SK-N-SH (cell line): ENCODE measurements around the gene RAB38. TPM values are rescaled to one million over a fixed set of nuclear protein-coding genes. Genes with fewer than 3 reads are reported as not detected.

Experiments used
- CTCF ChIA-PET: fragments of 300-600, 350-600 bp; formaldehyde crosslinking; extraction: SDS; loops from one replicate; lab custom pipeline; 2021; lab: Yijun Ruan, JAX
- POLR2A ChIA-PET: fragments of 350-600 bp; sonication (Branson Sonifier 250); formaldehyde crosslinking; extraction: SDS; loops from one replicate; lab custom pipeline; 2020; ENCODE audit warnings: antibody characterized with exemption, inconsistent platforms; lab: Yijun Ruan, JAX
- DNase-seq: peaks from one replicate; pipeline ENCODE4 v3.0.0; 2012
- H2AFZ ChIP-seq: fragments of 200-600 bp; sonication (generic); 2 replicates; pipeline ENCODE4 v1.8.1; 2016; ENCODE audit warnings: antibody characterized with exemption, mild to moderate bottlenecking, low read depth
- H3F3A ChIP-seq: fragments of 200-600 bp; sonication (generic); replicated peaks from 2 replicates; pipeline ENCODE3; 2016; ENCODE audit warnings: antibody characterized with exemption, mild to moderate bottlenecking; ENCODE audit not compliant: insufficient read depth
- H3K27ac ChIP-seq, 2 experiments: fragments of 200-500 bp in 1 of 2; fragments of 200-600 bp in 1 of 2; sonication (Bioruptor generic) in 1 of 2; sonication (generic), shearing (Covaris generic) in 1 of 2; 2 replicates each; pipeline versions ENCODE4 v1.5.1 to v1.6.1; 2014 to 2016; ENCODE audit warnings: low read depth in 2 of 2, inconsistent platforms in 1 of 2, low read length in 1 of 2, mild to moderate bottlenecking in 1 of 2, mixed read lengths in 1 of 2
- H3K27me3 ChIP-seq: fragments of 200-600 bp; sonication (generic), shearing (Covaris generic); 2 replicates; pipeline ENCODE4 v1.6.1; 2016; ENCODE audit warnings: mixed run types; ENCODE audit not compliant: insufficient read depth
- H3K36me3 ChIP-seq, 2 experiments: fragments of 200-500 bp in 1 of 2; fragments of 200-600 bp in 1 of 2; sonication (Bioruptor generic) in 1 of 2; sonication (generic) in 1 of 2; replicated peaks in 1 of 2; 2 replicates each; pipeline versions ENCODE3 to v1.5.1; 2014 to 2016; ENCODE audit warnings: low read length in 1 of 2, mild to moderate bottlenecking in 1 of 2; ENCODE audit not compliant: insufficient read depth in 2 of 2, control insufficient read depth in 1 of 2
- H3K4me1 ChIP-seq, 2 experiments: fragments of 200-500 bp in 1 of 2; fragments of 200-600 bp in 1 of 2; sonication (Bioruptor generic) in 1 of 2; sonication (generic), shearing (Covaris generic) in 1 of 2; 2 replicates each; pipeline versions ENCODE4 v1.5.1 to v1.6.1; 2014 to 2016; ENCODE audit warnings: low read depth in 1 of 2, low read length in 1 of 2, mixed run types in 1 of 2; ENCODE audit not compliant: insufficient read depth in 2 of 2, control insufficient read depth in 1 of 2
- H3K4me2 ChIP-seq: fragments of 200-600 bp; sonication (generic), shearing (Covaris generic); 2 replicates; pipeline ENCODE4 v1.6.1; 2017; ENCODE audit warnings: mixed run types
- H3K4me3 ChIP-seq, 2 experiments: fragments of 200-500 bp in 1 of 2; fragments of 200-600 bp in 1 of 2; sonication (Bioruptor generic) in 1 of 2; sonication (generic), shearing (Covaris generic) in 1 of 2; 2 replicates each; pipeline versions ENCODE4 v1.5.1 to v1.8.1; 2014 to 2016; ENCODE audit warnings: low read depth in 2 of 2, inconsistent platforms in 1 of 2, low read length in 1 of 2, mild to moderate bottlenecking in 1 of 2, mixed read lengths in 1 of 2, moderate library complexity in 1 of 2
- H3K79me2 ChIP-seq: fragments of 200-600 bp; sonication (generic); 2 replicates; pipeline ENCODE4 v1.8.1; 2017; ENCODE audit warnings: mild to moderate bottlenecking; ENCODE audit not compliant: insufficient read depth
- H3K9ac ChIP-seq: fragments of 200-600 bp; sonication (generic); 2 replicates; pipeline ENCODE4 v1.6.1; 2017; ENCODE audit warnings: mixed run types
- H3K9me2 ChIP-seq: fragments of 200-600 bp; sonication (generic); 2 replicates; pipeline ENCODE4 v1.6.1; 2017; ENCODE audit warnings: mixed run types
- H3K9me3 ChIP-seq: fragments of 200-600 bp; sonication (generic); 2 replicates; pipeline ENCODE4 v1.6.1; 2017; ENCODE audit warnings: mixed run types, mild to moderate bottlenecking, moderate library complexity
- H4K20me1 ChIP-seq: fragments of 200-600 bp; sonication (generic); 2 replicates; pipeline ENCODE4 v1.6.1; 2017; ENCODE audit warnings: mild to moderate bottlenecking, mixed run types; ENCODE audit not compliant: insufficient read depth
- ELF1 ChIP-seq: IDR thresholded peaks from 2 replicates; pipeline ENCODE4 v1.4.0; 2012
- GATA2 ChIP-seq: sonication (generic); formaldehyde crosslinking; IDR thresholded peaks from 2 replicates; pipeline ENCODE4 v1.5.0; 2020; ENCODE audit warnings: mild to moderate bottlenecking, missing genetic modification reagents
- JUND ChIP-seq: IDR thresholded peaks from 2 replicates; pipeline ENCODE4 v1.4.0; 2012
- MXI1 ChIP-seq: IDR thresholded peaks from 2 replicates; pipeline ENCODE4 v1.6.1; 2012; ENCODE audit warnings: mild to moderate bottlenecking, low read depth, low read length, improper control_type of control experiment
- POLR2AphosphoS5 ChIP-seq: IDR thresholded peaks from 2 replicates; pipeline ENCODE4 v1.6.1; 2012; ENCODE audit warnings: low read depth, low read length
- RAD21 ChIP-seq: IDR thresholded peaks from 2 replicates; pipeline ENCODE4 v1.6.1; 2012; ENCODE audit warnings: mild to moderate bottlenecking, low read length
- RCOR1 ChIP-seq: fragments of 150-350 bp; IDR thresholded peaks from 2 replicates; pipeline ENCODE4 v1.6.1; 2017; ENCODE audit warnings: antibody characterized with exemption, low read length
- RFX5 ChIP-seq: IDR thresholded peaks from 2 replicates; pipeline ENCODE4 v1.6.1; 2012; ENCODE audit warnings: mild to moderate bottlenecking, improper control_type of control experiment, low read length
- RXRA ChIP-seq: IDR thresholded peaks from 2 replicates; pipeline ENCODE4 v1.4.0; 2012; ENCODE audit warnings: low read depth, mild to moderate bottlenecking, borderline replicate concordance
- SMC3 ChIP-seq: IDR thresholded peaks from 2 replicates; pipeline ENCODE4 v1.6.1; 2012; ENCODE audit warnings: low read depth, low read length, improper control_type of control experiment
- TAF1 ChIP-seq: IDR thresholded peaks from 2 replicates; pipeline ENCODE4 v1.6.1; 2012; ENCODE audit warnings: low read depth, mild to moderate bottlenecking, low read length, moderate library complexity, borderline replicate concordance
- TEAD4 ChIP-seq: IDR thresholded peaks from 2 replicates; pipeline ENCODE4 v1.4.0; 2012; ENCODE audit warnings: mild to moderate bottlenecking, borderline replicate concordance; ENCODE audit not compliant: insufficient read depth
- YY1 ChIP-seq: IDR thresholded peaks from 2 replicates; pipeline ENCODE4 v1.4.0; 2012; ENCODE audit warnings: low read depth, mild to moderate bottlenecking
- WGBS: methylation state at CpG from one replicate; pipeline ENCODE4 v1.1.6; 2017; ENCODE audit warnings: low lambda C conversion rate; 5-methylcytosine and 5-hydroxymethylcytosine counted together
- polyA plus RNA-seq, 3 experiments: library from polyadenylated mRNA; depleted of rRNA; stranded (reverse); fragments of >200 nt; gene quantifications; 2 replicates each; pipeline ENCODE4 v1.2.3, GENCODE V29; 2012
- TF ChIP-seq, protein P1 (sequence below): IDR thresholded peaks from 2 replicates; pipeline ENCODE4 v1.4.0; 2012; ENCODE audit warnings: low read depth, borderline replicate concordance
- TF ChIP-seq, protein P2 (sequence below): fragments of 150-350 bp; IDR thresholded peaks from 2 replicates; pipeline ENCODE4 v1.6.1; 2017; ENCODE audit warnings: antibody characterized with exemption, low read length, low read depth, borderline replicate concordance
- TF ChIP-seq, protein P3 (sequence below): fragments of 150-350 bp; IDR thresholded peaks from 2 replicates; pipeline ENCODE4 v1.6.1; 2016; ENCODE audit warnings: mild to moderate bottlenecking, low read depth, low read length
- TF ChIP-seq, protein P4 (sequence below): IDR thresholded peaks from 2 replicates; pipeline ENCODE4; 2012
- TF ChIP-seq, protein P5 (sequence below): IDR thresholded peaks from 2 replicates; pipeline ENCODE4 v1.4.0; 2012; ENCODE audit warnings: low read depth
- TF ChIP-seq, protein P6 (sequence below): IDR thresholded peaks from 2 replicates; pipeline ENCODE4 v1.6.1; 2012; ENCODE audit warnings: mild to moderate bottlenecking, low read depth, low read length, moderate library complexity

Gene RAB38
- polyA plus RNA-seq, 1 of the 3 experiments (the other 2 are of a cell fraction): 0.66 TPM

DNA sequence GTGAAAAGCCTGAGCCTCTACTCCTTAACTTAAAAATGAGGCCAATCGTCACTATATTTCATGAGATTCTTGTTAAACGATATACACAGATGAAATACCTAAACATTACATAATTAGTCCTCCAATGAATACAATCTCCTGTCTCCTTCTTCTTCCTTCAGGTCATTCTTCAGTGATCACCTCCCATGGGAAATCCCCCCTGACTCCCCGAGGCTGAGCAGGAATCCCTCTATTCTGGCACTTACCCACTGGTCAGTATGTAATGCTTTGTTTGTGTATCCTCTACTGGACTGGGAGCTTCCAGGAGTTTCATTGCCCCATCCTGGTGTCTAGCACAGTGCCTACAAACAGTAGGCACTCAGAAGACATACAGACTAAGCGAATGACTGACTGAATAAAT, 52.3 kb downstream of the RAB38 start:
- Histone ChIP-seq H3K4me2 (no peak overlapping the region), H3K27me3 (no peaks in the 10 kb centered on the region; the same call in 1 of the 2 replicates), H3K36me3 (no peaks in the 10 kb centered on the region), H3F3A (no peaks in the 10 kb centered on the region), H3K4me1 (no peaks in the 10 kb centered on the region), H3K9ac (no peak overlapping the region), H3K9me3 (no peaks in the 10 kb centered on the region), H3K79me2 (no peaks in the 10 kb centered on the region), H4K20me1 (no peaks in the 10 kb centered on the region), H3K9me2 (no peaks in the 10 kb centered on the region), H2AFZ (no peak overlapping the region), H3K27ac (no peak overlapping the region), H3K4me3 (no peak overlapping the region)
- TF ChIP-seq POLR2AphosphoS5 (no peak), SMC3 (no peak), JUND (no peak), TEAD4 (no peak), MXI1 (no peak)
- TF ChIP-seq, protein P1, sequence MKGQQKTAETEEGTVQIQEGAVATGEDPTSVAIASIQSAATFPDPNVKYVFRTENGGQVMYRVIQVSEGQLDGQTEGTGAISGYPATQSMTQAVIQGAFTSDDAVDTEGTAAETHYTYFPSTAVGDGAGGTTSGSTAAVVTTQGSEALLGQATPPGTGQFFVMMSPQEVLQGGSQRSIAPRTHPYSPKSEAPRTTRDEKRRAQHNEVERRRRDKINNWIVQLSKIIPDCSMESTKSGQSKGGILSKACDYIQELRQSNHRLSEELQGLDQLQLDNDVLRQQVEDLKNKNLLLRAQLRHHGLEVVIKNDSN: no peak
- TF ChIP-seq, protein P2, sequence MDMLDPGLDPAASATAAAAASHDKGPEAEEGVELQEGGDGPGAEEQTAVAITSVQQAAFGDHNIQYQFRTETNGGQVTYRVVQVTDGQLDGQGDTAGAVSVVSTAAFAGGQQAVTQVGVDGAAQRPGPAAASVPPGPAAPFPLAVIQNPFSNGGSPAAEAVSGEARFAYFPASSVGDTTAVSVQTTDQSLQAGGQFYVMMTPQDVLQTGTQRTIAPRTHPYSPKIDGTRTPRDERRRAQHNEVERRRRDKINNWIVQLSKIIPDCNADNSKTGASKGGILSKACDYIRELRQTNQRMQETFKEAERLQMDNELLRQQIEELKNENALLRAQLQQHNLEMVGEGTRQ: no peak
- TF ChIP-seq, protein P3, sequence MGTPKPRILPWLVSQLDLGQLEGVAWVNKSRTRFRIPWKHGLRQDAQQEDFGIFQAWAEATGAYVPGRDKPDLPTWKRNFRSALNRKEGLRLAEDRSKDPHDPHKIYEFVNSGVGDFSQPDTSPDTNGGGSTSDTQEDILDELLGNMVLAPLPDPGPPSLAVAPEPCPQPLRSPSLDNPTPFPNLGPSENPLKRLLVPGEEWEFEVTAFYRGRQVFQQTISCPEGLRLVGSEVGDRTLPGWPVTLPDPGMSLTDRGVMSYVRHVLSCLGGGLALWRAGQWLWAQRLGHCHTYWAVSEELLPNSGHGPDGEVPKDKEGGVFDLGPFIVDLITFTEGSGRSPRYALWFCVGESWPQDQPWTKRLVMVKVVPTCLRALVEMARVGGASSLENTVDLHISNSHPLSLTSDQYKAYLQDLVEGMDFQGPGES: no peak
- TF ChIP-seq, protein P4, sequence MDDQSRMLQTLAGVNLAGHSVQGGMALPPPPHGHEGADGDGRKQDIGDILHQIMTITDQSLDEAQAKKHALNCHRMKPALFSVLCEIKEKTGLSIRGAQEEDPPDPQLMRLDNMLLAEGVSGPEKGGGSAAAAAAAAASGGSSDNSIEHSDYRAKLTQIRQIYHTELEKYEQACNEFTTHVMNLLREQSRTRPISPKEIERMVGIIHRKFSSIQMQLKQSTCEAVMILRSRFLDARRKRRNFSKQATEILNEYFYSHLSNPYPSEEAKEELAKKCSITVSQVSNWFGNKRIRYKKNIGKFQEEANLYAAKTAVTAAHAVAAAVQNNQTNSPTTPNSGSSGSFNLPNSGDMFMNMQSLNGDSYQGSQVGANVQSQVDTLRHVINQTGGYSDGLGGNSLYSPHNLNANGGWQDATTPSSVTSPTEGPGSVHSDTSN: no peak
- no peak for DNase-seq
- 2% methylated on average over 4 of the region's 4 CpGs for WGBS
- POLR2A ChIA-PET: no interaction called here
- CTCF ChIA-PET: no interaction called here

DNA sequence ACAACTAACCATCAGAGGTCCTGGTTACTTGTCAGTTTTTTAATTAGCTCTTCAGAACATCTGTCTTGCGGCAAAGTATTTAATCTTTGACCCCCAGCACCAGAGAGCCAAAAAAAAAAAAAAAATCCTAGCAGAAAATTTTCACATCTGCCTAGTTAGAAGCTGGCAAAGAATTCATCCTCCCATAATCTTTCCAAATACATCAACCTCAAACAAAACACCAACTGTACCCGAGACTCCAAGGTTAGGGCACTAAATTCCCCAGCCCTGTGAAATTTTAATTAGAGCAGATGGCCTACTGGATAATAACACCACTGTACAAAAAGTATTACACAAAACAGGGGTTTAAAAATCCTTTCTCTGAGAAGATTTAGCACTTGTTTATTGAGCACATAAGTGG, 55.7 kb downstream of the RAB38 start:
- Histone ChIP-seq H3K4me2 (no peak overlapping the region), H4K20me1 (no peaks in the 10 kb centered on the region), H3K9ac (no peak overlapping the region), H3K36me3 (no peaks in the 10 kb centered on the region), H3K9me3 (no peaks in the 10 kb centered on the region), H3F3A (no peaks in the 10 kb centered on the region), H3K9me2 (no peaks in the 10 kb centered on the region), H3K27ac (no peak overlapping the region), H3K79me2 (no peaks in the 10 kb centered on the region), H3K27me3 (no peaks in the 10 kb centered on the region; the same call in 1 of the 2 replicates), H2AFZ (no peak overlapping the region), H3K4me1 (no peaks in the 10 kb centered on the region), H3K4me3 (no peak overlapping the region)
- POLR2A ChIA-PET: no interaction called here
- 4% methylated on average over 2 of the region's 2 CpGs for WGBS
- CTCF ChIA-PET: no interaction called here
- DNase-seq: no peak
- TF ChIP-seq RCOR1 (no peak), TEAD4 (no peak), RFX5 (no peak), RXRA (no peak), ELF1 (no peak), MXI1 (no peak), YY1 (no peak), TAF1 (no peak), RAD21 (no peak), GATA2 (CRISPR knock-in tag) (no peak)
- TF ChIP-seq, protein P5, sequence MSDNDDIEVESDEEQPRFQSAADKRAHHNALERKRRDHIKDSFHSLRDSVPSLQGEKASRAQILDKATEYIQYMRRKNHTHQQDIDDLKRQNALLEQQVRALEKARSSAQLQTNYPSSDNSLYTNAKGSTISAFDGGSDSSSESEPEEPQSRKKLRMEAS: no peak
- TF ChIP-seq, protein P2: no peak
- TF ChIP-seq, protein P6, sequence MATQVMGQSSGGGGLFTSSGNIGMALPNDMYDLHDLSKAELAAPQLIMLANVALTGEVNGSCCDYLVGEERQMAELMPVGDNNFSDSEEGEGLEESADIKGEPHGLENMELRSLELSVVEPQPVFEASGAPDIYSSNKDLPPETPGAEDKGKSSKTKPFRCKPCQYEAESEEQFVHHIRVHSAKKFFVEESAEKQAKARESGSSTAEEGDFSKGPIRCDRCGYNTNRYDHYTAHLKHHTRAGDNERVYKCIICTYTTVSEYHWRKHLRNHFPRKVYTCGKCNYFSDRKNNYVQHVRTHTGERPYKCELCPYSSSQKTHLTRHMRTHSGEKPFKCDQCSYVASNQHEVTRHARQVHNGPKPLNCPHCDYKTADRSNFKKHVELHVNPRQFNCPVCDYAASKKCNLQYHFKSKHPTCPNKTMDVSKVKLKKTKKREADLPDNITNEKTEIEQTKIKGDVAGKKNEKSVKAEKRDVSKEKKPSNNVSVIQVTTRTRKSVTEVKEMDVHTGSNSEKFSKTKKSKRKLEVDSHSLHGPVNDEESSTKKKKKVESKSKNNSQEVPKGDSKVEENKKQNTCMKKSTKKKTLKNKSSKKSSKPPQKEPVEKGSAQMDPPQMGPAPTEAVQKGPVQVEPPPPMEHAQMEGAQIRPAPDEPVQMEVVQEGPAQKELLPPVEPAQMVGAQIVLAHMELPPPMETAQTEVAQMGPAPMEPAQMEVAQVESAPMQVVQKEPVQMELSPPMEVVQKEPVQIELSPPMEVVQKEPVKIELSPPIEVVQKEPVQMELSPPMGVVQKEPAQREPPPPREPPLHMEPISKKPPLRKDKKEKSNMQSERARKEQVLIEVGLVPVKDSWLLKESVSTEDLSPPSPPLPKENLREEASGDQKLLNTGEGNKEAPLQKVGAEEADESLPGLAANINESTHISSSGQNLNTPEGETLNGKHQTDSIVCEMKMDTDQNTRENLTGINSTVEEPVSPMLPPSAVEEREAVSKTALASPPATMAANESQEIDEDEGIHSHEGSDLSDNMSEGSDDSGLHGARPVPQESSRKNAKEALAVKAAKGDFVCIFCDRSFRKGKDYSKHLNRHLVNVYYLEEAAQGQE: no peak
